ENCODE data around the gene OSBPL10. TPM values are rescaled to one million over a fixed set of nuclear protein-coding genes. Genes with fewer than 3 reads are reported as not detected.

OSBPL10 gene
- total and polyA plus RNA-seq, 2 donors (not counting 1 experiment from before 2014, with no cell fraction given), result 7.1 to 7.5 TPM

- DNase-seq (ENCODE audit: low read depth in 2 of 2), result no peak
- H3K27me3 ChIP-seq (ENCODE audit: control insufficient read depth, insufficient read depth, low read length), result no peaks in the 10 kb centered on the region
- H3K36me3 ChIP-seq (ENCODE audit: control insufficient read depth, insufficient read depth, low read length), result no peaks in the 10 kb centered on the region
- TF ChIP-seq CTCF (conservative IDR thresholded peaks at IDR 0.05 in 1 of 2, IDR thresholded peaks at IDR 0.05 in 1 of 2; ENCODE audit: low read depth in 1 of 2, low read length in 2 of 2) (no peak), EZH2 (IDR thresholded peaks at IDR 0.05; ENCODE audit: low read length, missing control alignments) (no peak)
- no peak overlapping the region for H2AFZ ChIP-seq (ENCODE audit: low read length)
- H3K4me1 ChIP-seq (ENCODE audit: control insufficient read depth, extremely low read depth, insufficient read depth, low read length), result no peaks in the 10 kb centered on the region
- H4K20me1 ChIP-seq (ENCODE audit: control insufficient read depth, extremely low read depth, insufficient read depth, low read length), result no peaks in the 10 kb centered on the region
- H3K79me2 ChIP-seq (ENCODE audit: control insufficient read depth, insufficient read depth, low read length), result no peaks in the 10 kb centered on the region
- H3K4me3 ChIP-seq (replicated peaks in 1 of 4; ENCODE audit: control extremely low read depth in 1 of 4, insufficient read depth in 1 of 4, low read depth in 3 of 4, low read length in 4 of 4), result no peak overlapping the region
- no peak overlapping the region for H3K4me2 ChIP-seq (ENCODE audit: extremely low read depth, insufficient read depth, low read length)
- H3K27ac ChIP-seq (ENCODE audit: insufficient read depth, low read length), result no peak overlapping the region
- no peak overlapping the region for H3K9ac ChIP-seq (ENCODE audit: insufficient read depth, low read length)
- H3K9me3 ChIP-seq (ENCODE audit: control insufficient read depth, insufficient read depth, low read depth, low read length), result no peaks in the 10 kb centered on the region
Observed at GRCh38 chr3:31817411-31817966, 163.6 kb downstream of the OSBPL10 start.

DNA sequence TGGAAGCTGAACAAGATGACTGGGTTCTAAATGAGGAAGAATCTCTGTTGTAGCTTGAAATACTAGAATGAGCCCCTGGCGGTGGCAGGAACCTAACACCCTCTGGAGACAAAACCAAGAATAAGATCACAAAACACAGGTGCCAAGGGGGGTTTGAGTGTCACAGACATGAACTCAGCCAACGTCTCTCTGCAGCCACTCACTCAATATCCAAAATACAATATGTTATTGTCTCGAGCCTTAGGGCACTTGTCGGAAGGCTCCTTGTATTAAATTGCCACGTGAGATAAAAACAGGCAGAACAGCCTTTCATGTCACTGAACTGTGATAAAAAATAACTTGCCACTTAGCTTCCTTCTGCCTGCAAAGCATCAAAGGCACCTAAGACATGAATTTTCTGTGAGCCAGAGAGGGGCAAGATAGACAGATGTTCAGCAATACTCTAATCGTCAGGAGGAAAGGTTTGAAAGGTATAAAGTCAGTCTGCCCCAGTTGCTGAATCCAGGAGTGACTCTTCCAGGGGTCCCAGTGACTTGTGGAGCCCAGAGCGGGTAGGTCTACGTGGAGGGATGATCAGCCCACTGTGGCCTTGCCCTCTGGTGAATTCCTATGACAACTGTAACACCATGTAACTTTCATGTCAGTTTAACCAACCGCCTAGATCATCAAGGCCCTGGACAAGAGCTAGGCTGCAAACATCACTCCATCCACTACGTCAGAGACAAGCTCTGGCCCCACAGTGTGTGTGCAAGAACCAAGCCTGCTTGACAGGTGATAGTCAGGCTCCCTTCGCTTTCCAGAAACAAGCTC, 165.2 kb downstream of the OSBPL10 start:
- Histone ChIP-seq H3K4me3 (replicated peaks in 1 of 4; ENCODE audit: control extremely low read depth in 1 of 4, insufficient read depth in 1 of 4, low read depth in 3 of 4, low read length in 4 of 4) (no peak overlapping the region), H3K79me2 (ENCODE audit: control insufficient read depth, insufficient read depth, low read length) (no peaks in the 10 kb centered on the region), H3K27ac (ENCODE audit: insufficient read depth, low read length) (no peak overlapping the region), H2AFZ (ENCODE audit: low read length) (no peak overlapping the region), H3K4me2 (ENCODE audit: extremely low read depth, insufficient read depth, low read length) (no peak overlapping the region), H3K9ac (ENCODE audit: insufficient read depth, low read length) (no peak overlapping the region), H4K20me1 (ENCODE audit: control insufficient read depth, extremely low read depth, insufficient read depth, low read length) (no peaks in the 10 kb centered on the region), H3K36me3 (ENCODE audit: control insufficient read depth, insufficient read depth, low read length) (no peaks in the 10 kb centered on the region), H3K4me1 (ENCODE audit: control insufficient read depth, extremely low read depth, insufficient read depth, low read length) (no peaks in the 10 kb centered on the region), H3K9me3 (ENCODE audit: control insufficient read depth, insufficient read depth, low read depth, low read length) (no peaks in the 10 kb centered on the region), H3K27me3 (ENCODE audit: control insufficient read depth, insufficient read depth, low read length) (no peaks in the 10 kb centered on the region)
- TF ChIP-seq EZH2 (IDR thresholded peaks at IDR 0.05; ENCODE audit: low read length, missing control alignments) (no peak), CTCF (conservative IDR thresholded peaks at IDR 0.05 in 1 of 2, IDR thresholded peaks at IDR 0.05 in 1 of 2; ENCODE audit: low read depth in 1 of 2, low read length in 2 of 2) (no peak)
- DNase-seq (ENCODE audit: low read depth in 2 of 2), result no peak

DNA sequence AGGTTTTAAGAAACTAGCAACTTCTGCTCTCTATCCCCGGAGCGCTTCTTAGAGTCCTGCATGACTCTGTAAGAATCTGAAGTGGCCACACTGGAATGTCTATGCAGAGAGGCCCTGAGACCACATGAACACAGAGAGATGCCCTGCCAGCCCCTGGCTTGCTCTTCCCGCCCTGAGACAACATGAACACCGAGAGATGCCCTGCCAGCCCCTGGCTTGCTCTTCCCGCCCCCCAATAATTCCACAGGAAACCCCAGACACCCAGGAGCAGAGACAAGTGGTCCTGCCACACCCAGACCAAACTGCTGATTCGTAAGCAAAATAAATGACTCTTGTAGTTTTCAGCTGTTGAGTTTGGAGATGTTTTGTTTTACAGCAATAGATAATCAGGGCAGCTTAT, 166.1 kb downstream of the OSBPL10 start:
- H2AFZ ChIP-seq (ENCODE audit: low read length), result no peak overlapping the region
- no peaks in the 10 kb centered on the region for H3K36me3 ChIP-seq (ENCODE audit: control insufficient read depth, insufficient read depth, low read length)
- H3K4me2 ChIP-seq (ENCODE audit: extremely low read depth, insufficient read depth, low read length), result no peak overlapping the region
- H3K9me3 ChIP-seq (ENCODE audit: control insufficient read depth, insufficient read depth, low read depth, low read length), result no peaks in the 10 kb centered on the region
- no peak overlapping the region for H3K4me3 ChIP-seq (replicated peaks in 1 of 4; ENCODE audit: control extremely low read depth in 1 of 4, insufficient read depth in 1 of 4, low read depth in 3 of 4, low read length in 4 of 4)
- no peaks in the 10 kb centered on the region for H3K4me1 ChIP-seq (ENCODE audit: control insufficient read depth, extremely low read depth, insufficient read depth, low read length)
- DNase-seq (ENCODE audit: low read depth in 2 of 2), result peak in 1 of 2 donors; percentile 23
- no peak overlapping the region for H3K9ac ChIP-seq (ENCODE audit: insufficient read depth, low read length)
- TF ChIP-seq EZH2 (IDR thresholded peaks at IDR 0.05; ENCODE audit: low read length, missing control alignments) (no peak), CTCF (conservative IDR thresholded peaks at IDR 0.05 in 1 of 2, IDR thresholded peaks at IDR 0.05 in 1 of 2; ENCODE audit: low read depth in 1 of 2, low read length in 2 of 2) (no peak)
- no peaks in the 10 kb centered on the region for H4K20me1 ChIP-seq (ENCODE audit: control insufficient read depth, extremely low read depth, insufficient read depth, low read length)
- H3K79me2 ChIP-seq (ENCODE audit: control insufficient read depth, insufficient read depth, low read length), result no peaks in the 10 kb centered on the region
- H3K27ac ChIP-seq (ENCODE audit: insufficient read depth, low read length), result no peak overlapping the region
- H3K27me3 ChIP-seq (ENCODE audit: control insufficient read depth, insufficient read depth, low read length), result no peaks in the 10 kb centered on the region

All from fibroblast of lung (primary cell).